Mesendoderm (in vitro differentiated cells): ENCODE results near the gene ZNF688.

ENCODE experiments used
- DNase-seq: peaks from one replicate; pipeline ENCODE4 v3.0.0; 2013
- H2AK5ac ChIP-seq: 2 replicates; pipeline ENCODE4 v1.6.1; 2013; ENCODE audit warnings: low read length, inconsistent platforms
- H2BK120ac ChIP-seq: 2 replicates; pipeline ENCODE4 v1.6.1; 2013; ENCODE audit warnings: low read depth, mild to moderate bottlenecking, low read length, moderate library complexity, mixed read lengths
- H2BK15ac ChIP-seq: replicated peaks from 2 replicates; pipeline ENCODE4 v1.6.1; 2013; ENCODE audit warnings: low read depth, mild to moderate bottlenecking, moderate library complexity
- H2BK5ac ChIP-seq: 2 replicates; pipeline ENCODE4 v1.6.1; 2013; ENCODE audit warnings: low read length, inconsistent platforms
- H3K18ac ChIP-seq: 2 replicates; pipeline ENCODE4 v1.6.1; 2013; ENCODE audit warnings: mild to moderate bottlenecking, low read length, mixed read lengths
- H3K23ac ChIP-seq: one replicate; pipeline ENCODE4 v1.6.1; 2013; ENCODE audit warnings: low read length
- H3K27ac ChIP-seq: 2 replicates; pipeline ENCODE4 v1.5.1; 2013; ENCODE audit warnings: low read depth, mild to moderate bottlenecking, inconsistent platforms, low read length, moderate library complexity
- H3K27me3 ChIP-seq: 2 replicates; pipeline ENCODE4 v1.6.1; 2013; ENCODE audit warnings: low read length, control low read depth, mild to moderate bottlenecking, inconsistent platforms; ENCODE audit not compliant: insufficient read depth, poor library complexity
- H3K36me3 ChIP-seq: 2 replicates; pipeline ENCODE4 v1.6.1; 2013; ENCODE audit warnings: low read length, inconsistent platforms; ENCODE audit not compliant: control insufficient read depth, insufficient read depth
- H3K4ac ChIP-seq: one replicate; pipeline ENCODE4 v1.6.1; 2013; ENCODE audit warnings: low read depth, mild to moderate bottlenecking, low read length, moderate library complexity
- H3K4me1 ChIP-seq: 2 replicates; pipeline ENCODE4 v1.6.1; 2013; ENCODE audit warnings: low read depth, low read length, inconsistent platforms; ENCODE audit not compliant: control insufficient read depth
- H3K4me2 ChIP-seq: 2 replicates; pipeline ENCODE4 v1.6.1; 2013; ENCODE audit warnings: low read length
- H3K4me3 ChIP-seq: 2 replicates; pipeline ENCODE4 v1.5.1; 2013; ENCODE audit warnings: mild to moderate bottlenecking, low read length
- H3K56ac ChIP-seq: one replicate; pipeline ENCODE4 v1.6.1; 2013; ENCODE audit warnings: low read length
- H3K79me1 ChIP-seq: 2 replicates; pipeline ENCODE4 v1.6.1; 2013; ENCODE audit warnings: low read length, inconsistent platforms
- H3K79me2 ChIP-seq: 2 replicates; pipeline ENCODE4 v1.6.1; 2013; ENCODE audit warnings: mild to moderate bottlenecking, low read length; ENCODE audit not compliant: control insufficient read depth, insufficient read depth
- H3K9ac ChIP-seq: 2 replicates; pipeline ENCODE4 v1.6.1; 2013; ENCODE audit warnings: low read length, inconsistent platforms
- H4K5ac ChIP-seq: one replicate; pipeline ENCODE4 v1.6.1; 2013; ENCODE audit warnings: low read length
- H4K8ac ChIP-seq: one replicate; pipeline ENCODE4 v1.6.1; 2013; ENCODE audit warnings: low read depth, mild to moderate bottlenecking, control low read depth, low read length, moderate library complexity
- whole genome bisulfite sequencing: extraction: QIAGEN DNeasy Blood & Tissue Kit; methylation state at CpG from one replicate; pipeline ENCODE4 v1.1.7; 2013; ENCODE audit warnings: low lambda C conversion rate, missing lambda C conversion rate; ENCODE audit not compliant: insufficient coverage; ENCODE audit errors: extremely low coverage; 5-methylcytosine and 5-hydroxymethylcytosine counted together

Gene ZNF688

DNA sequence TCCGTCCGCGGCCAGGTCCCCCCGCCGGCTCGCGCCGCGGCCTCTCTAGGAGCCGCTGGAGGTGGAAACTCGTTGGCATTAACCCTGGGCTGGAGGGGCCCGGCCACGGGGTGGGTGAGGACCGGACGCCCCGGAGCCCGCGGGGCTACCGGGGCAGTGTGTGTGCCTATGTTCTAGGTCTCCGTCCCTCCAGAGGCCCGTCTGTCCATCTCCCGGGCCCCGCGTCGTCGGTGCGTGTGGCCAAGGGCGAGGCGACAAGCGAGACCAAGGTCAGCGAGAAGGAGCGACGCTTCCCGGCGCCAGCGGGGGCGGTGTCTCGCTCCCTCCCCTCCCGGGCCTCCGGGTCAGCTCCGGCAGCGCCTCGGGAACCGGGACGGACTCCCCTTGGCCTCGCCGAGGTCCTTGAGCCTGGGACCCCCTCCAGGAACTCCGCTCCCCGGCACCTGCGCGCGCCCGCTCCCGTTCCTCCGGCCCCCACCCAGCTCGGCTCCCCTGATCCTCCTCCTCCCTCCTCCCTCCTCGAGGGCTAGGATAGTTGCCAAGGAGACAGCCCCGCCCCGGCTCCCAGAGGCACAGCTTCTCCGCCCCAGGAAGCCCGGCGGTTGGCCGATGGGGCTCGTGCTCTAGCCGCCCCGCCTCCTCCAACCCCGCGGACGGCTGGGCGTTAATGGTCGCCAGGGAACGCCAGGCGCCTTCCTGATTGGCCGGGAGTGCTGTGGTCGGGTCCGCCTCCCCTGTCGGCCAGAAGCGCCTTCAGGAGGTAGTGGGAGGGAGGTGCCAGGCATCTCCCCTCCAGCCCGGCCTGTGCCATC lies 44.5 kb downstream of the ZNF688 start:
- Histone ChIP-seq H4K5ac (no peak overlapping the region), H3K18ac (peak overlapping the region; percentile 91)

DNA sequence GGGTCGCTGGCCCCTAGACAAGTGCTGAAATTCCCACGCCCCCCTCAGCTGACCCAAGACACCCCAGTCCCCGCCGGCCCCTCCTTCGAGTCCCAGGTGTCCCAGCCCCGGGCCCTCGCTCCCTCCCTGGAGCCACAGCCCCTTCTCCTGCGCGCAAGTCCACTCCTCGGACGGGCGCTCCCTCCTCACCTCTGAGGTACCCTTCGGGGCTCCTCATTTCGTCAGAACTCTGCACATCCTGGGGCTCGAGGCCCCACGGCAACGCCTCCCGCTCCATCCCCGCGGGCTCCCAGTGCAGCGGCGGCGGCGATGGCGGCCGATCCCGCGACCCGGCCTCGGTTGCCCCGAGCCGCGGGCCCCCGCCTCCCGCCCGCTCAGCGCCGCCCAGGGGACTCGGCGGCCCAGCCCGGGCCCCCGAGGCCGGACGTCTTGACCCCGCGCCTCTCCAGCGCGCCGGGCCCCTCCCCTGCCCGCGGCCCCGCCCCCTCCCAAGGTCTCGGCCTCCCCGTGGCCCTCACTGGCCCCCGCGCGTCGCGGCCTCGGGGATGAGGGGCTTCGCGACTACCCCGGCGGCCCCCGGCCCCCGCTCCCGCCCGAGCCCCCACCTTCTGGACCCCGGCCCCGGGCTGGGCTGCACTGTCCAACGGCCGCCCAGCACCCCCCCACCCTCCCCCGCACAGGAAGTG lies 45.2 kb downstream of the ZNF688 start, which contains the start of gene ZNF768:
Gene ZNF768 (minus strand): TSS at position 430 of the 686 bp plus-strand sequence. CDS start 153 bp downstream, at position 277.
- Histone ChIP-seq H3K79me1 (no peaks in the 10 kb centered on the region), H3K27me3 (no peaks in the 10 kb centered on the region), H3K9ac (peak within 1 kb of the TSS; percentile 92), H4K5ac (no peak within 1 kb of the TSS), H3K4ac (peak within 1 kb of the TSS; percentile 95), H2BK15ac (no peak within 1 kb of the TSS), H3K18ac (peak within 1 kb of the TSS; percentile 91), H3K79me2 (no peaks in the 10 kb centered on the region), H2BK120ac (peak within 1 kb of the TSS; percentile 88), H3K56ac (peak within 1 kb of the TSS; percentile 93), H3K4me2 (peak within 1 kb of the TSS; percentile 83), H3K4me1 (peaks cover 8% of the 10 kb centered on the region), H2BK5ac (peak within 1 kb of the TSS; percentile 79), H2AK5ac (no peak within 1 kb of the TSS), H3K23ac (peak within 1 kb of the TSS; percentile 59), H3K36me3 (peaks cover 3% of the 10 kb centered on the region), H4K8ac (peak within 1 kb of the TSS; percentile 1), H3K27ac (peak within 1 kb of the TSS; percentile 87), H3K4me3 (peak within 1 kb of the TSS; percentile 79)
- WGBS, result no CpG with 5 or more reads among the region's 73 CpGs
- peak; percentile 84 for DNase-seq

More for the DNA sequence above, 44.5 kb downstream of the ZNF688 start:
- Histone ChIP-seq H2AK5ac (no peak overlapping the region), H3K36me3 (peaks cover 3% of the 10 kb centered on the region), H3K4ac (peak overlapping the region; percentile 49), H3K9ac (peak overlapping the region; percentile 77), H3K4me2 (peak overlapping the region; percentile 42), H3K27ac (peak overlapping the region; percentile 87), H3K79me1 (no peaks in the 10 kb centered on the region), H3K4me1 (peaks cover 8% of the 10 kb centered on the region), H3K79me2 (no peaks in the 10 kb centered on the region), H2BK120ac (no peak overlapping the region), H3K23ac (peak overlapping the region; percentile 59), H2BK15ac (no peak overlapping the region), H2BK5ac (peak overlapping the region; percentile 79), H3K27me3 (no peaks in the 10 kb centered on the region), H3K56ac (peak overlapping the region; percentile 88), H3K4me3 (peak overlapping the region; percentile 64), H4K8ac (peak overlapping the region; percentile 1)
- WGBS, result no CpG with 5 or more reads among the region's 79 CpGs
- peak; percentile 99 for DNase-seq

DNA sequence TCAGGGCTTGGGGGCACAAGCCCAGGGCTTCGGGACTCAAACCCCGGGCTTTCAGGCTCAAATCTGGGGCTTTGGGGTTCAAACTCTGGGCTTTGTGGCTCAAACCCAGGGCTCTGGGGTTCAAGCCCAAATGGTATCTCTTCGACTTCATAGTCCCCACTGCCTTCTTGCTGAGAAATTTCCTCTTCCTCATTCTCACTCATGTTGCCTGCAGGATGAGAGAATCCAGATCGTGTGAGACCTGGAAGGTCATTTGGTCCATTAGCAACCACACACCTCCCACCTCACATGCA lies 45.7 kb downstream of the ZNF688 start:
- peak overlapping the region; percentile 92 for H3K9ac ChIP-seq
- peaks cover 3% of the 10 kb centered on the region for H3K36me3 ChIP-seq
- no peak overlapping the region for H3K4ac ChIP-seq
- H3K56ac ChIP-seq, result peak overlapping the region; percentile 93
- no peak overlapping the region for H2AK5ac ChIP-seq
- peak overlapping the region; percentile 83 for H3K4me2 ChIP-seq
- no peak for DNase-seq
- H2BK5ac ChIP-seq, result no peak overlapping the region
- H3K79me1 ChIP-seq, result no peaks in the 10 kb centered on the region
- no peak overlapping the region for H2BK15ac ChIP-seq
- no peak overlapping the region for H3K23ac ChIP-seq
- no CpG with 5 or more reads among the region's 4 CpGs for WGBS
- H3K27me3 ChIP-seq, result no peaks in the 10 kb centered on the region
- H3K18ac ChIP-seq, result no peak overlapping the region
- H3K27ac ChIP-seq, result no peak overlapping the region
- no peaks in the 10 kb centered on the region for H3K79me2 ChIP-seq
- H4K5ac ChIP-seq, result no peak overlapping the region
- H4K8ac ChIP-seq, result peak overlapping the region; percentile 1
- no peak overlapping the region for H2BK120ac ChIP-seq
- peaks cover 8% of the 10 kb centered on the region for H3K4me1 ChIP-seq
- H3K4me3 ChIP-seq, result peak overlapping the region; percentile 79

DNA sequence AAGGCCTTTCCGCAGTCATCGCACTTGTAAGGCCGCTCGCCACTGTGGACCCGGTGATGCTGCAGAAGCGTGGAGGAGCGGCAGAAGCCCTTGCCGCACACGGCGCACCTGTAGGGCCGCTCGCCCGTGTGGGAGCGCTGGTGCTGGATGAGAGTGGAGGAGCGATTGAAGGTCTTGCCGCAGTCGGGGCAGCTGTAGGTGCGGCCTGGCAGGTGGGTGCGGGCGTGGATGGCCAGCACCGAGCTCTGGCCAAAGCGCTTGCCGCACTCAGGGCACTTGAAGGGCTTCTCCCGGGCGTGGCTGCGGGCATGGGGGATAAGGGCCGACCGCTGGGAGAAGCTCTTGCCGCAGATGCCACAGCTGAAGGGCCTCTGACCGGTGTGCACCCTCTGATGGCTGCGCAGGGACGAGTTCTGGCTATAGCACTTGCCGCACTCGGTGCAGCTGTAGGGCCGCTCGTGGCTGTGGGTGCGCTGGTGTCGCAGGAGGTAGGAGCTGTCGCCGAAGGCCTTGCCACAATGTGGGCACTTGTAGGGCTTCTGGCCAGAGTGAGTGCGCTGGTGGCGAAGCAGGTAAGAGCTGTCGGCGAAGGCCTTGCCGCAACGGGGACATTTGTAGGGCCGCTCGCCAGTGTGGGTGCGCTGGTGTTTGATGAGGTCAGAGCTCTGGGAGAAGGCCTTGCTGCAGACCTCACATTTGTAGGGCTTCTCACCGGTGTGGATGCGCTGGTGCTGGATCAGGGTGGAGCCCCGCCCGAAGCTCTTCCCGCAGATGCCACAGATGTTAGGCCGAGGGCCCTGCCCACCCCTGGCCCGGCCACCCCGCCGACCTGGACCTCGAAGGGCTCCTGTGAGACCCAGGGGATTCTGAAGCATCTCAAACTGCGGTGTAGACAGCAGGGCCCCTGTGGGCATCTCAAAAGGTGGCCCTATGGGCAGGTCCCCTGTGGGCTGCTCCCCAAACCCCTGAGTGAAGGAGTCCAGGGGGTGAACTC lies 46.6 kb downstream of the ZNF688 start:
- Histone ChIP-seq H4K8ac (no peak overlapping the region), H3K27me3 (no peaks in the 10 kb centered on the region), H3K4ac (no peak overlapping the region), H3K79me2 (no peaks in the 10 kb centered on the region), H3K27ac (peak overlapping the region; percentile 17), H3K4me1 (peaks cover 8% of the 10 kb centered on the region), H2BK120ac (no peak overlapping the region), H3K36me3 (peaks cover 3% of the 10 kb centered on the region), H3K9ac (no peak overlapping the region), H4K5ac (no peak overlapping the region), H2AK5ac (no peak overlapping the region), H3K4me3 (no peak overlapping the region), H3K18ac (no peak overlapping the region), H3K79me1 (no peaks in the 10 kb centered on the region), H2BK15ac (no peak overlapping the region), H3K4me2 (no peak overlapping the region), H3K56ac (no peak overlapping the region), H2BK5ac (no peak overlapping the region), H3K23ac (no peak overlapping the region)
- DNase-seq, result no peak
- no CpG with 5 or more reads among the region's 60 CpGs for WGBS

DNA sequence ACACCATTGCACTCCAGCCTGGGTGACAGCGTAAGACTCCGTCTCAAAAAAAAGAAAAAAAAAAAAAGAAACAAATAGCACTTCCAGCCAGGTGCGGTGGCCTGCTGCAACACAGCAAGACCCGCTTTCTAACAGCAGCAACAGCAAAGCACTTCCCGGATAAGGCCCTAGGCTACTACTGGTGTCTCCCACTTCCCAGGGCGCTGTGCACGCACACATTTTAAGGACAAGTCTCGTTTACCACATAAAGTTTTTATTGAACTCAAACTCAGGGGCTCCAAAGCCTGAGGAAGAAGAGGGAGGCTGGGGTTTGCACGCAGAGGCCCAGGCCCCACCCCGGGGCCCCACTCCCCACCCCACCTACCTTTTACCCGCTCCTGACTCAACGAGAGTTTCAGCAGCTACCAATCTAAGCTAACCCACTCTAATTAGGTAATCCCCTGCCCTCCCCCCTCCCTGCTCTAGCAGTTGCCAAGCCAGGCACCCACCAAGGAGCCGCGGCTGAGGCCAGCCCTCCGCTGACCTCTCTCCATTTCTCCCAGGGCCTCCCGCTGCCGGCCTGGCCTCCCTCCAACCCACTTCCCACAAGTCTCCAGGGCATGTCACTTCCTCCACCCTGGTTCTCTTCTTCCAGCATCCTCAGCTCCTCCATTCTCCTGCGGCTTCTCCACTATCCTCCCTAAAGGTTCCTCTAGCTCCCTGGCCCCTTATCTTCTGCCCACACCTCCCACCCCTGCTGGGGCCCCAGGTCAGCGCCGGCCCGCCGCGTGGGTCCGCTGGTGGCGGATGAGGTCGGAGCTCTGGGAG lies 47.5 kb downstream of the ZNF688 start:
- no peak overlapping the region for H3K4me3 ChIP-seq
- H2BK15ac ChIP-seq, result no peak overlapping the region
- H3K56ac ChIP-seq, result no peak overlapping the region
- H3K4ac ChIP-seq, result no peak overlapping the region
- no peak overlapping the region for H4K5ac ChIP-seq
- no peak overlapping the region for H4K8ac ChIP-seq
- H3K79me1 ChIP-seq, result no peaks in the 10 kb centered on the region
- peaks cover 8% of the 10 kb centered on the region for H3K4me1 ChIP-seq
- no peak overlapping the region for H3K23ac ChIP-seq
- no peak for DNase-seq
- H3K27ac ChIP-seq, result no peak overlapping the region
- H3K4me2 ChIP-seq, result no peak overlapping the region
- no peak overlapping the region for H2BK5ac ChIP-seq
- H2AK5ac ChIP-seq, result no peak overlapping the region
- no peak overlapping the region for H3K18ac ChIP-seq
- no peak overlapping the region for H3K9ac ChIP-seq
- H2BK120ac ChIP-seq, result no peak overlapping the region
- H3K79me2 ChIP-seq, result no peaks in the 10 kb centered on the region
- WGBS, result no CpG with 5 or more reads among the region's 26 CpGs
- H3K36me3 ChIP-seq, result peaks cover 3% of the 10 kb centered on the region
- H3K27me3 ChIP-seq, result no peaks in the 10 kb centered on the region
